Esophagus muscularis mucosa (tissue), 4 donors: ENCODE results near the gene FERMT3.
A peak's percentile ranks its signal among the peaks of the same experiment; 100 is the strongest.

Experiments
- CTCF ChIP-seq, 3 experiments: fragments of 200-600 bp in 2 of 3; fragments of 450-650 bp in 1 of 3; sonication (generic) in 2 of 3; IDR thresholded peaks; one replicate each; pipeline ENCODE4 v1.5.1; 2017 to 2019; ENCODE audit warnings: antibody characterized with exemption in 3 of 3, mild to moderate bottlenecking in 2 of 3, moderate library complexity in 1 of 3
- EP300 ChIP-seq: sonication (generic); formaldehyde crosslinking; IDR thresholded peaks from one replicate; pipeline ENCODE4 v1.6.1; 2017; ENCODE audit warnings: antibody characterized with exemption
- POLR2AphosphoS5 ChIP-seq, 2 donors: sonication (generic); formaldehyde crosslinking; IDR thresholded peaks; one replicate each; pipeline ENCODE4 v1.6.1; 2017; ENCODE audit warnings: antibody characterized with exemption in 2 of 2

- peak; percentile 13 to 37 (median 21) for TF ChIP-seq CTCF (IDR thresholded peaks at IDR 0.05)
- TF ChIP-seq POLR2AphosphoS5 (IDR thresholded peaks at IDR 0.05), result no peak
- TF ChIP-seq EP300, result no peak
Observed at GRCh38 chr11:64252003-64252872, 45.7 kb downstream of the FERMT3 start.
